Activated T-cell treated with anti-CD3 and anti-CD28 coated beads for 24 hours (primary cell): ENCODE data around the gene EIF3K.

Experiments
- DNase-seq: peaks from one replicate; pipeline ENCODE4 v3.0.0-alpha.2; 2020; ENCODE audit warnings: low read depth

EIF3K gene

GRCh38 chr19:38649305-38650171, 30.6 kb downstream of the EIF3K start:
- DNase-seq: no peak

- no peak for DNase-seq
Observed at GRCh38 chr19:38650172-38650775, 31.3 kb downstream of the EIF3K start.

- DNase-seq: no peak
Observed at GRCh38 chr19:38650911-38651584, 32.1 kb downstream of the EIF3K start.

- DNase-seq: no peak
Observed at GRCh38 chr19:38653028-38653571, 34.1 kb downstream of the EIF3K start.

GRCh38 chr19:38654628-38655055, 35.7 kb downstream of the EIF3K start:
- no peak for DNase-seq

GRCh38 chr19:38655148-38655824, 36.3 kb downstream of the EIF3K start:
- DNase-seq: peak; percentile 45

GRCh38 chr19:38656171-38656981, 37.4 kb downstream of the EIF3K start:
- DNase-seq: peak; percentile 39

GRCh38 chr19:38657633-38658222, 38.7 kb downstream of the EIF3K start:
- DNase-seq: no peak

- no peak for DNase-seq
Observed at GRCh38 chr19:38658462-38659306, 39.7 kb downstream of the EIF3K start.

- DNase-seq: no peak
Observed at GRCh38 chr19:38660724-38661123, 41.7 kb downstream of the EIF3K start.

- DNase-seq: no peak
Observed at GRCh38 chr19:38661136-38661535, 42.1 kb downstream of the EIF3K start.

GRCh38 chr19:38661996-38662395, 43.0 kb downstream of the EIF3K start:
- no peak for DNase-seq

- DNase-seq: no peak
Observed at GRCh38 chr19:38662537-38663155, 43.7 kb downstream of the EIF3K start.

- no peak for DNase-seq
Observed at GRCh38 chr19:38663156-38663651, 44.2 kb downstream of the EIF3K start.

GRCh38 chr19:38663957-38664502, 45.0 kb downstream of the EIF3K start:
- DNase-seq: no peak

GRCh38 chr19:38664503-38665211, 45.7 kb downstream of the EIF3K start:
- no peak for DNase-seq

GRCh38 chr19:38665219-38665931, 46.4 kb downstream of the EIF3K start:
- no peak for DNase-seq
